ENCODE results near the gene PRSS50.
"Not testable (repeated sequence)": the region's sequence is repeated elsewhere in the genome, so short reads cannot be mapped to it uniquely, and the experiment has no call there.

The PRSS50 gene

GRCh38 chr3:46708401-46709156 is 9.1 kb downstream of the PRSS50 start:
- no peak for DNase-seq (ENCODE audit: low spot score)

- DNase-seq (ENCODE audit: low spot score), result no peak
Measured at GRCh38 chr3:46707601-46708011, 10.1 kb downstream of the PRSS50 start.

GRCh38 chr3:46706771-46707582 is 10.7 kb downstream of the PRSS50 start:
- no peak for DNase-seq (ENCODE audit: low spot score)

GRCh38 chr3:46705751-46706552 is 11.7 kb downstream of the PRSS50 start:
- DNase-seq (ENCODE audit: low spot score), result peak; percentile 14

- peak; percentile 65 for DNase-seq (ENCODE audit: low spot score)
Measured at GRCh38 chr3:46705022-46705530, 12.6 kb downstream of the PRSS50 start.

GRCh38 chr3:46704346-46704745 is 13.3 kb downstream of the PRSS50 start:
- not testable (repeated sequence) for DNase-seq (ENCODE audit: low spot score)

- DNase-seq (ENCODE audit: low spot score), result no peak
Measured at GRCh38 chr3:46703013-46703520, 14.6 kb downstream of the PRSS50 start.

GRCh38 chr3:46702246-46703012 is 15.2 kb downstream of the PRSS50 start:
- no peak for DNase-seq (ENCODE audit: low spot score)

GRCh38 chr3:46701181-46701939 is 16.3 kb downstream of the PRSS50 start, which contains the start of gene TMIE:
TSS of gene TMIE (plus strand) at chr3:46701392. CDS start at chr3:46701488, 96 bp downstream.
- DNase-seq (ENCODE audit: low spot score), result no peak

- DNase-seq (ENCODE audit: low spot score), result no peak
Measured at GRCh38 chr3:46700772-46701171, 16.9 kb downstream of the PRSS50 start.

- DNase-seq (ENCODE audit: low spot score), result no peak
Measured at GRCh38 chr3:46699676-46700523, 17.8 kb downstream of the PRSS50 start.

- DNase-seq (ENCODE audit: low spot score), result no peak
Measured at GRCh38 chr3:46695962-46696894, 21.4 kb downstream of the PRSS50 start.

GRCh38 chr3:46695177-46695961 is 22.3 kb downstream of the PRSS50 start:
- DNase-seq (ENCODE audit: low spot score), result no peak

- no peak for DNase-seq (ENCODE audit: low spot score)
Measured at GRCh38 chr3:46694520-46694919, 23.1 kb downstream of the PRSS50 start.

GRCh38 chr3:46693892-46694226 is 23.8 kb downstream of the PRSS50 start:
- DNase-seq (ENCODE audit: low spot score), result no peak

- peak; percentile 70 for DNase-seq (ENCODE audit: low spot score)
Measured at GRCh38 chr3:46693038-46693891, 24.4 kb downstream of the PRSS50 start, which contains the start of gene ALS2CL. TSS of gene ALS2CL (minus strand) at chr3:46693679. CDS start at chr3:46689440, 4,239 bp downstream.
